ENCODE results near the gene PRAMEF14. TPM values are rescaled to one million over a fixed set of nuclear protein-coding genes. Genes with fewer than 3 reads are reported as not detected.

The PRAMEF14 gene
- total RNA-seq, 1 experiment from 2014 or later = not detected

Other genes with a start within 250 kb of the PRAMEF14 start
- not detected in 2 replicates for gene HNRNPCL2, start 230.3 kb downstream of the PRAMEF14 start, total RNA-seq (2014; rRNA removed; shearing (Covaris generic))
- gene PRAMEF26, start 191.1 kb downstream of the PRAMEF14 start, total RNA-seq (2014; rRNA removed; shearing (Covaris generic)) = not detected in 2 replicates
- not detected in 2 replicates for gene HNRNPCL4, start 181.5 kb downstream of the PRAMEF14 start, total RNA-seq (2014; rRNA removed; shearing (Covaris generic))
- not detected in 2 replicates for gene PRAMEF9, start 175.3 kb downstream of the PRAMEF14 start, total RNA-seq (2014; rRNA removed; shearing (Covaris generic))
- not detected in 2 replicates for gene PRAMEF13, start 145.7 kb downstream of the PRAMEF14 start, total RNA-seq (2014; rRNA removed; shearing (Covaris generic))
- not detected in 2 replicates for gene PRAMEF18, start 121.0 kb downstream of the PRAMEF14 start, total RNA-seq (2014; rRNA removed; shearing (Covaris generic))
- gene PRAMEF5, start 92.9 kb downstream of the PRAMEF14 start, total RNA-seq (2014; rRNA removed; shearing (Covaris generic)) = not detected in 2 replicates
- not detected in 2 replicates for gene PRAMEF8, start 62.0 kb downstream of the PRAMEF14 start, total RNA-seq (2014; rRNA removed; shearing (Covaris generic))
- gene PRAMEF33, start 43.6 kb downstream of the PRAMEF14 start, total RNA-seq (2014; rRNA removed; shearing (Covaris generic)) = not detected in 2 replicates
- gene PRAMEF15, start 31.6 kb downstream of the PRAMEF14 start, total RNA-seq (2014; rRNA removed; shearing (Covaris generic)) = not detected in 2 replicates
- gene PRAMEF19, start 24.8 kb upstream of the PRAMEF14 start, total RNA-seq (2014; rRNA removed; shearing (Covaris generic)) = not detected in 2 replicates
- not detected in 2 replicates for gene PRAMEF17, start 42.5 kb upstream of the PRAMEF14 start, total RNA-seq (2014; rRNA removed; shearing (Covaris generic))
- not detected in 2 replicates for gene PRAMEF20, start 63.3 kb upstream of the PRAMEF14 start, total RNA-seq (2014; rRNA removed; shearing (Covaris generic))
- gene LRRC38, start 166.9 kb upstream of the PRAMEF14 start, total RNA-seq (2014; rRNA removed; shearing (Covaris generic)) = not detected in 2 replicates
- 19.6 and 30.1 TPM in 2 replicates for gene PDPN, start 236.7 kb upstream of the PRAMEF14 start, total RNA-seq (2014; rRNA removed; shearing (Covaris generic))